NOMO-1 treated with DMSO at 0.1 percent for 48 hours (cell line): ENCODE results near the gene AFAP1.

Experiments used
- DNase-seq: peaks from one replicate; lab custom pipeline; 2025; ENCODE audit not compliant: unreplicated experiment; lab: John Stamatoyannopoulos, UW

The AFAP1 gene

GRCh38 chr4:7808181-7808580, 131.5 kb downstream of the AFAP1 start:
- DNase-seq, result no peak

- peak; percentile 8 for DNase-seq
Observed at GRCh38 chr4:7807351-7807921, 132.2 kb downstream of the AFAP1 start.

GRCh38 chr4:7806338-7807090, 133.1 kb downstream of the AFAP1 start:
- DNase-seq, result no peak

- no peak for DNase-seq
Observed at GRCh38 chr4:7805533-7806337, 133.9 kb downstream of the AFAP1 start.

GRCh38 chr4:7804756-7805385, 134.8 kb downstream of the AFAP1 start:
- no peak for DNase-seq

GRCh38 chr4:7803992-7804755, 135.5 kb downstream of the AFAP1 start:
- DNase-seq, result peak; percentile 47

- DNase-seq, result no peak
Observed at GRCh38 chr4:7803371-7803770, 136.3 kb downstream of the AFAP1 start.

- peak; percentile 77 for DNase-seq
Observed at GRCh38 chr4:7802093-7802726, 137.5 kb downstream of the AFAP1 start.

GRCh38 chr4:7801641-7802040, 138.0 kb downstream of the AFAP1 start:
- DNase-seq, result no peak

- DNase-seq, result no peak
Observed at GRCh38 chr4:7801001-7801400, 138.7 kb downstream of the AFAP1 start.

- DNase-seq, result no peak
Observed at GRCh38 chr4:7800410-7800809, 139.3 kb downstream of the AFAP1 start.

GRCh38 chr4:7799736-7800135, 139.9 kb downstream of the AFAP1 start:
- DNase-seq, result no peak

GRCh38 chr4:7799306-7799705, 140.4 kb downstream of the AFAP1 start:
- no peak for DNase-seq

- no peak for DNase-seq
Observed at GRCh38 chr4:7798178-7798995, 141.3 kb downstream of the AFAP1 start.

- DNase-seq, result no peak
Observed at GRCh38 chr4:7797330-7797729, 142.3 kb downstream of the AFAP1 start.

- no peak for DNase-seq
Observed at GRCh38 chr4:7795983-7796382, 143.7 kb downstream of the AFAP1 start.

GRCh38 chr4:7793186-7793585, 146.5 kb downstream of the AFAP1 start:
- no peak for DNase-seq

GRCh38 chr4:7792616-7793015, 147.0 kb downstream of the AFAP1 start:
- DNase-seq, result no peak

- no peak for DNase-seq
Observed at GRCh38 chr4:7790999-7791398, 148.7 kb downstream of the AFAP1 start.
